Measurements from ENCODE around the gene CTTNBP2NL. TPM values are rescaled to one million over a fixed set of nuclear protein-coding genes. Genes with fewer than 3 reads are reported as not detected.

CTTNBP2NL gene
- total and polyA plus RNA-seq, 2 of the 4 experiments (the other 2 are of a cell fraction): 12.4 to 22.0 TPM

DNA sequence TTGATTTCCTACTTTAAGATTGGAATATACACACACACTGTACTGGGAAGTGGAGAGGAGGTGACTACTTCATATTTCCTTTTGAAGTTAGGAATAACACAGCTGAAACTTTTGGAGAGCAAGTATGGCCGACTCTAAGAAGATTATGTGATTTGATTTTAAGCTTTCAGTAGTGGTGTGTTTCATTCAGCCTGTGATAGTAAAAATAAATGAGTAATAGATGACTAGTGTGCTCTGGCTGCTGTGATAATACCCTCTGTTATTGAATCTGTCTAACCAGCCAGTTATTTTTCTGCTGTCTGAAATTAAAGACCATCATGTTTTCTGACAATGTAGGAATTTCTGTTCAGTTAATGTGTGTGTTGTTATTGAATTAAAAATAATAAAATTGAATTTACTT lies 48.3 kb downstream of the CTTNBP2NL start:
- intact Hi-C loops (cut with micrococcal nuclease): no loop called here
- H3K27ac ChIP-seq (ENCODE audit: insufficient read depth, low read length): no peak overlapping the region
- ATAC-seq (ENCODE audit: low read depth): peak; percentile 69

More for the DNA sequence above, 48.3 kb downstream of the CTTNBP2NL start:
- H3K9ac ChIP-seq (ENCODE audit: low read depth, low read length): no peak overlapping the region
- H3K4ac ChIP-seq (ENCODE audit: low read depth, low read length): no peak overlapping the region
- H4K8ac ChIP-seq (ENCODE audit: low read depth in 2 of 2, low read length in 2 of 2): no peak overlapping the region
- dilution Hi-C loops (cut with HindIII; ENCODE audit: low sequenced_read_pairs, unreplicated experiment) (no loop called here), in situ Hi-C loops (cut with MboI; ENCODE audit: low sequenced_read_pairs) (no loop called here)
- no peak overlapping the region for H4K5ac ChIP-seq (ENCODE audit: low read depth, low read length)
- H3K4me2 ChIP-seq (ENCODE audit: low read depth, low read length): no peak overlapping the region; the same call in 1 of the 2 replicates
- H2AFZ ChIP-seq (replicated peaks; ENCODE audit: low read length, poor library complexity): no peak overlapping the region
- no peak overlapping the region for H2AK9ac ChIP-seq (replicated peaks; ENCODE audit: low read depth, low read length, poor library complexity)
- no peak overlapping the region for H3K56ac ChIP-seq (ENCODE audit: extremely low read depth, insufficient read depth, low read length)
- peak overlapping the region; percentile 40 for H2BK5ac ChIP-seq (ENCODE audit: low read depth, low read length, poor library complexity, severe bottlenecking)
- peaks cover 8% of the 10 kb centered on the region for H3K9me1 ChIP-seq (ENCODE audit: insufficient read depth, low read length)
- H3K4me1 ChIP-seq (ENCODE audit: control insufficient read depth, insufficient read depth, low read length): peaks cover 15% of the 10 kb centered on the region
- H2BK20ac ChIP-seq (ENCODE audit: low read depth, low read length): no peak overlapping the region
- H3K18ac ChIP-seq (ENCODE audit: low read depth, low read length): no peak overlapping the region
- ChIA-PET POLR2A (ENCODE audit: unreplicated experiment) (no interaction called here), CTCF (interaction anchor here (0.6 to 1.5 kb wide), 3 partner anchors 15 to 44 kb away, joined by 3 to 6 read pairs (median 4); no protein-coding TSS in a partner anchor)
- peak; percentile 17; the same call in 1 of the 2 replicates for TF ChIP-seq FOS (IDR thresholded peaks at IDR 0.05; ENCODE audit: low read depth, low read length)
- TF ChIP-seq NFE2L2 (IDR thresholded peaks at IDR 0.05; ENCODE audit: low read depth, low read length): no peak
- no peak for TF ChIP-seq BHLHE40 (IDR thresholded peaks at IDR 0.05; ENCODE audit: low read depth, low read length)
- H3K36me3 ChIP-seq (ENCODE audit: control insufficient read depth, insufficient read depth, low read length): peaks cover 16% of the 10 kb centered on the region
- H4K20me1 ChIP-seq (ENCODE audit: insufficient read depth, low read length): peaks cover 42% of the 10 kb centered on the region
- no peaks in the 10 kb centered on the region for H3K27me3 ChIP-seq (ENCODE audit: control insufficient read depth, insufficient read depth, low read length)
- BruUV-seq (replicated peaks): no TSS peak
- H3K79me1 ChIP-seq (ENCODE audit: low read depth in 1 of 2, low read length in 2 of 2): peaks cover 24 to 50% of the 10 kb centered on the region in 2 experiments
- H2BK15ac ChIP-seq (ENCODE audit: low read depth, low read length): no peak overlapping the region
- no peak overlapping the region for H2BK120ac ChIP-seq (ENCODE audit: low read depth, low read length)
- H3K4me3 ChIP-seq (ENCODE audit: insufficient read depth, low read depth, low read length): no peak overlapping the region
- no CpG with 5 or more reads among the region's 1 CpG for WGBS, 2 experiments (ENCODE audit: extremely low coverage in 2 of 2, insufficient read length in 1 of 2)
- H3K23ac ChIP-seq (ENCODE audit: low read depth, low read length): no peak overlapping the region
- H4K91ac ChIP-seq (ENCODE audit: insufficient read depth, low read depth, low read length): no peak overlapping the region
- no peaks in the 10 kb centered on the region for H3K9me3 ChIP-seq (ENCODE audit: control insufficient read depth, insufficient read depth, low read length)
- no peak overlapping the region for H3K14ac ChIP-seq (replicated peaks; ENCODE audit: low read depth, low read length)
- H2AK5ac ChIP-seq (ENCODE audit: low read depth, low read length): no peak overlapping the region
- peak; percentile 77 for DNase-seq
